HepG2 (cell line): ENCODE results near the gene ZNF629. TPM values are rescaled to one million over a fixed set of nuclear protein-coding genes. Genes with fewer than 3 reads are reported as not detected.
A peak's percentile ranks its signal among the peaks of the same experiment; 100 is the strongest.

Experiments used
- ATAC-seq: fragments of 200-7000 bp; cut with Tn5 transposase; 3 replicates; pipeline ENCODE4 v1.9.1; 2020; ENCODE audit warnings: mild to moderate bottlenecking, moderate library complexity
- BruUV-seq: library from RNA; stranded (reverse); fragments of 400-500 nt; replicated peaks from 2 replicates; lab custom pipeline; 2021; lab: Mats Ljungman, UMichigan
- CTCF ChIA-PET: fragments of 300-600 bp; formaldehyde crosslinking; extraction: SDS; loops from one replicate; lab custom pipeline; 2021; ENCODE audit warnings: low total read pairs, inconsistent platforms, low intra/inter-chr PET ratio; lab: Yijun Ruan, JAX
- POLR2A ChIA-PET: fragments of 350-600 bp; sonication (Branson Sonifier 250); formaldehyde crosslinking; loops from one replicate; lab custom pipeline; 2020; ENCODE audit warnings: antibody characterized with exemption, inconsistent platforms; lab: Yijun Ruan, JAX
- DNase-seq: peaks from one replicate; pipeline ENCODE4 v3.0.0-alpha.2; 2015; ENCODE audit warnings: low spot score
- FAIRE-seq: peaks from 3 replicates; lab custom pipeline; 2011; peaks lifted over from hg19 to GRCh38; lab: Jason Lieb, UNC
- H2AFZ ChIP-seq: one replicate; pipeline ENCODE4 v1.6.1; 2011; ENCODE audit warnings: low read length, inconsistent platforms
- H3K27ac ChIP-seq: fragments of 300-600 bp; 3 replicates; pipeline ENCODE4 v1.8.0; 2011; ENCODE audit warnings: mixed run types, mild to moderate bottlenecking, mixed read lengths, low read length, inconsistent platforms; ENCODE audit not compliant: insufficient read depth; ENCODE audit errors: extremely low read length
- H3K27me3 ChIP-seq, 2 experiments: fragments of 200-600 bp in 1 of 2; 2 replicates in 1 of 2; 3 replicates in 1 of 2; pipeline versions ENCODE4 v1.6.0 to v1.8.0; 2011; ENCODE audit warnings: low read length in 2 of 2, mild to moderate bottlenecking in 2 of 2, moderate library complexity in 2 of 2, inconsistent platforms in 1 of 2; ENCODE audit not compliant: insufficient read depth in 2 of 2, control insufficient read depth in 1 of 2
- H3K36me3 ChIP-seq, 2 experiments: fragments of 200-600 bp in 1 of 2; replicated peaks in 1 of 2; 2 replicates in 1 of 2; 3 replicates in 1 of 2; pipeline versions ENCODE4 v1.5.1 to v1.8.0; 2011; ENCODE audit warnings: low read length in 2 of 2, inconsistent platforms in 1 of 2; ENCODE audit not compliant: insufficient read depth in 2 of 2, control insufficient read depth in 1 of 2
- H3K4me1 ChIP-seq: 2 replicates; pipeline ENCODE4 v1.5.1; 2012; ENCODE audit warnings: low read length, inconsistent platforms; ENCODE audit not compliant: insufficient read depth
- H3K4me2 ChIP-seq: 2 replicates; pipeline ENCODE4 v1.6.0; 2011; ENCODE audit warnings: low read depth, low read length, inconsistent platforms
- H3K4me3 ChIP-seq, 3 experiments: fragments of 200-600 bp in 1 of 3; sonication (generic), shearing (Covaris generic) in 1 of 3; replicated peaks in 1 of 3; 2 replicates each; pipeline ENCODE4 v1.5.1; 2011 to 2016; ENCODE audit warnings: low read length in 3 of 3, inconsistent platforms in 2 of 3, low read depth in 2 of 3, mild to moderate bottlenecking in 2 of 3, control low read depth in 1 of 3, mixed read lengths in 1 of 3; ENCODE audit not compliant: insufficient read depth in 1 of 3
- H3K79me2 ChIP-seq: one replicate; pipeline ENCODE4 v1.6.1; 2011; ENCODE audit warnings: low read length, inconsistent platforms; ENCODE audit not compliant: insufficient read depth
- H3K9ac ChIP-seq: 2 replicates; pipeline ENCODE4 v1.6.0; 2011; ENCODE audit warnings: mild to moderate bottlenecking, low read depth, low read length, inconsistent platforms; ENCODE audit not compliant: insufficient read depth
- H3K9me3 ChIP-seq: 2 replicates; pipeline ENCODE4 v1.5.1; 2012; ENCODE audit warnings: mild to moderate bottlenecking, low read length
- H4K20me1 ChIP-seq: 2 replicates; pipeline ENCODE4 v1.6.0; 2011; ENCODE audit warnings: inconsistent platforms, mild to moderate bottlenecking, low read length, moderate library complexity; ENCODE audit not compliant: insufficient read depth
- ATF7 ChIP-seq, 2 experiments: fragments of 450-650 bp in 1 of 2; sonication (generic) in 1 of 2; formaldehyde crosslinking in 1 of 2; IDR thresholded peaks; 2 replicates each; pipeline versions ENCODE4 v1.4.0 to v1.6.1; 2016 to 2020; ENCODE audit warnings: antibody characterized with exemption in 1 of 2, mild to moderate bottlenecking in 1 of 2, missing genetic modification reagents in 1 of 2
- GATAD1 ChIP-seq: IDR thresholded peaks from 2 replicates; pipeline ENCODE4 v1.6.1; 2016; ENCODE audit warnings: missing genetic modification reagents, missing compliant biosample characterization
- HOXA3 ChIP-seq: sonication (generic); formaldehyde crosslinking; IDR thresholded peaks from 2 replicates; pipeline ENCODE4 v1.5.0; 2020; ENCODE audit warnings: missing genetic modification reagents
- IRF2 ChIP-seq: IDR thresholded peaks from 2 replicates; pipeline ENCODE4 v1.6.1; 2018; ENCODE audit warnings: missing genetic modification reagents, missing compliant biosample characterization
- KDM2A ChIP-seq: sonication (generic); formaldehyde crosslinking; IDR thresholded peaks from 2 replicates; pipeline ENCODE4 v1.4.0; 2020; ENCODE audit warnings: low read depth, missing genetic modification reagents, borderline replicate concordance
- MZF1 ChIP-seq: sonication (generic); formaldehyde crosslinking; IDR thresholded peaks from 2 replicates; pipeline ENCODE4 v1.8.1; 2023; ENCODE audit warnings: mild to moderate bottlenecking, missing genetic modification reagents, borderline replicate concordance
- NR3C1 ChIP-seq: sonication (generic); formaldehyde crosslinking; IDR thresholded peaks from 2 replicates; pipeline ENCODE4 v1.4.0; 2020; ENCODE audit warnings: missing genetic modification reagents
- SAP130 ChIP-seq: IDR thresholded peaks from 2 replicates; pipeline ENCODE4 v1.6.1; 2016; ENCODE audit warnings: low read depth
- SMAD3 ChIP-seq: sonication (generic); formaldehyde crosslinking; IDR thresholded peaks from 2 replicates; pipeline ENCODE4 v1.4.0; 2020; ENCODE audit warnings: missing genetic modification reagents
- SPEN ChIP-seq: sonication (generic); formaldehyde crosslinking; IDR thresholded peaks from 2 replicates; pipeline ENCODE4 v1.5.1; 2020; ENCODE audit warnings: low read depth, mild to moderate bottlenecking, missing genetic modification reagents
- YY1 ChIP-seq: IDR thresholded peaks from 2 replicates; pipeline ENCODE4 v1.6.1; 2011; ENCODE audit warnings: low read length, low read depth, moderate library complexity, mild to moderate bottlenecking; ENCODE audit not compliant: insufficient read depth, insufficient replicate concordance
- ZNF253 ChIP-seq: sonication (generic); formaldehyde crosslinking; IDR thresholded peaks from 2 replicates; pipeline ENCODE4 v1.8.0; 2022; ENCODE audit warnings: mild to moderate bottlenecking, missing genetic modification reagents, borderline replicate concordance
- ZNF331 ChIP-seq: sonication (generic); formaldehyde crosslinking; IDR thresholded peaks from 2 replicates; pipeline ENCODE4 v1.4.0; 2020; ENCODE audit warnings: missing genetic modification reagents
- ZNF510 ChIP-seq: sonication (generic); formaldehyde crosslinking; IDR thresholded peaks from 2 replicates; pipeline ENCODE4 v1.4.0; 2020; ENCODE audit warnings: low read depth, mild to moderate bottlenecking, missing genetic modification reagents
- ZNF564 ChIP-seq: sonication (generic); formaldehyde crosslinking; IDR thresholded peaks from 2 replicates; pipeline ENCODE4 v1.8.1; 2023; ENCODE audit warnings: mild to moderate bottlenecking, missing genetic modification reagents
- ZNF605 ChIP-seq: sonication (generic); formaldehyde crosslinking; IDR thresholded peaks from 2 replicates; pipeline ENCODE4 v1.8.0; 2022; ENCODE audit warnings: mild to moderate bottlenecking, missing genetic modification reagents
- ZNF709 ChIP-seq: sonication (generic); formaldehyde crosslinking; IDR thresholded peaks from 2 replicates; pipeline ENCODE4 v1.5.0; 2020; ENCODE audit warnings: mild to moderate bottlenecking, missing genetic modification reagents
- WGBS: methylation state at CpG from one replicate; pipeline ENCODE4 v1.1.6; 2017; ENCODE audit warnings: low lambda C conversion rate; 5-methylcytosine and 5-hydroxymethylcytosine counted together
- in situ Hi-C: cut with HindIII; loops from 2 replicates; pipeline ENCODE4 v1.10.0; 2017; ENCODE audit warnings: low pct_unique_long_range_greater_than_20kb; ENCODE audit not compliant: extremely low pct_ligation_motif_present
- intact Hi-C: fragments of 100-400 bp; cut with micrococcal nuclease; formaldehyde crosslinking; loops from one replicate; pipeline ENCODE4 v1.10.0; 2022; ENCODE audit not compliant: unreplicated experiment
- polyA plus RNA-seq, 8 experiments: library from polyadenylated mRNA; depleted of rRNA in 3 of 8; stranded (reverse) in 7 of 8; unstranded in 1 of 8; fragments of >200 nt; fragmentation: Illumina TruSeq in 4 of 8; extraction: Trizol in 4 of 8; gene quantifications; 2 replicates each; pipeline versions ENCODE4 v1.2.1 to v1.2.3, GENCODE V29; 2011 to 2016; ENCODE audit warnings: low read depth in 4 of 8, missing spikeins in 1 of 8, mixed read lengths in 1 of 8; ENCODE audit not compliant: insufficient read depth in 1 of 8
- total RNA-seq, 5 experiments: library from RNA; depleted of rRNA; stranded (reverse); fragments of >200 nt; fragmentation: Illumina TruSeq; extraction: Trizol; gene quantifications; 2 replicates each; pipeline ENCODE4 v1.2.3, GENCODE V29; 2016; ENCODE audit warnings: low read depth in 1 of 5
- TF ChIP-seq, protein P1 (sequence below): sonication (generic); formaldehyde crosslinking; IDR thresholded peaks from 2 replicates; pipeline ENCODE4 v1.4.0; 2020; ENCODE audit warnings: missing genetic modification reagents

Gene ZNF629
- total and polyA plus RNA-seq, 2 of the 13 experiments (the other 11 are each of a cell fraction or from before 2014, with no cell fraction given): 6.1 to 16.5 TPM

- ChIA-PET POLR2A (interaction anchor here (0.6 to 2.8 kb wide), 11 partner anchors 9 to 120 kb away, joined by 3 to 14 read pairs (median 6); partner anchors contain the start of gene PHKG2), CTCF (interaction anchor here (1.6 kb wide), 1 partner anchor 16 kb away, joined by 5 read pairs; no protein-coding TSS in a partner anchor)
- in situ Hi-C loops (no loop called here), intact Hi-C loops (no loop called here)
- Histone ChIP-seq H3K4me1 (peaks cover 43% of the 10 kb centered on the region), H2AFZ (no peak overlapping the region), H3K27me3 (no peaks in the 10 kb centered on the region), H3K9me3 (no peaks in the 10 kb centered on the region), H3K79me2 (no peaks in the 10 kb centered on the region), H3K4me2 (peak overlapping the region; percentile 71), H3K27ac (peak overlapping the region; percentile 33), H3K36me3 (no peaks in the 10 kb centered on the region), H4K20me1 (no peaks in the 10 kb centered on the region), H3K4me3 (peak overlapping the region in 2 of 3 experiments; percentile 2 to 48; a peak in 2 of 6 replicates), H3K9ac (0 out of 2 replicates have a peak overlapping the region, but pooled peaks have one; percentile 45)
- peak; percentile 94 for ATAC-seq
- DNase-seq: peak; percentile 73
- 0% methylated on average over 6 of the region's 6 CpGs for WGBS
- FAIRE-seq: peak; percentile 32
- no TSS peak for BruUV-seq
- peak; percentile 39; the same call in 1 of the 2 replicates for TF ChIP-seq KDM2A (CRISPR knock-in tag)
- TF ChIP-seq, protein P1, sequence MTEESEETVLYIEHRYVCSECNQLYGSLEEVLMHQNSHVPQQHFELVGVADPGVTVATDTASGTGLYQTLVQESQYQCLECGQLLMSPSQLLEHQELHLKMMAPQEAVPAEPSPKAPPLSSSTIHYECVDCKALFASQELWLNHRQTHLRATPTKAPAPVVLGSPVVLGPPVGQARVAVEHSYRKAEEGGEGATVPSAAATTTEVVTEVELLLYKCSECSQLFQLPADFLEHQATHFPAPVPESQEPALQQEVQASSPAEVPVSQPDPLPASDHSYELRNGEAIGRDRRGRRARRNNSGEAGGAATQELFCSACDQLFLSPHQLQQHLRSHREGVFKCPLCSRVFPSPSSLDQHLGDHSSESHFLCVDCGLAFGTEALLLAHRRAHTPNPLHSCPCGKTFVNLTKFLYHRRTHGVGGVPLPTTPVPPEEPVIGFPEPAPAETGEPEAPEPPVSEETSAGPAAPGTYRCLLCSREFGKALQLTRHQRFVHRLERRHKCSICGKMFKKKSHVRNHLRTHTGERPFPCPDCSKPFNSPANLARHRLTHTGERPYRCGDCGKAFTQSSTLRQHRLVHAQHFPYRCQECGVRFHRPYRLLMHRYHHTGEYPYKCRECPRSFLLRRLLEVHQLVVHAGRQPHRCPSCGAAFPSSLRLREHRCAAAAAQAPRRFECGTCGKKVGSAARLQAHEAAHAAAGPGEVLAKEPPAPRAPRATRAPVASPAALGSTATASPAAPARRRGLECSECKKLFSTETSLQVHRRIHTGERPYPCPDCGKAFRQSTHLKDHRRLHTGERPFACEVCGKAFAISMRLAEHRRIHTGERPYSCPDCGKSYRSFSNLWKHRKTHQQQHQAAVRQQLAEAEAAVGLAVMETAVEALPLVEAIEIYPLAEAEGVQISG (CRISPR knock-in tag): peak; percentile 66
- TF ChIP-seq ZNF564: 0 out of 2 replicates have a peak, but pooled peaks have one; percentile 16
- 0 out of 2 replicates have a peak, but pooled peaks have one; percentile 59 for TF ChIP-seq ZNF709
- no peak for TF ChIP-seq SMAD3 (CRISPR knock-in tag)
- TF ChIP-seq YY1: peak; percentile 50
- no peak for TF ChIP-seq ZNF605 (CRISPR knock-in tag)
- TF ChIP-seq HOXA3 (CRISPR knock-in tag): peak; percentile 64; the same call in 1 of the 2 replicates
- TF ChIP-seq ZNF253 (CRISPR knock-in tag): no peak
- no peak for TF ChIP-seq NR3C1 (CRISPR knock-in tag)
- 0 out of 2 replicates have a peak, but pooled peaks have one; percentile 20 for TF ChIP-seq SPEN (CRISPR knock-in tag)
- TF ChIP-seq SAP130 (CRISPR knock-in tag): peak; percentile 80
- 0 out of 2 replicates have a peak, but pooled peaks have one; percentile 35 for TF ChIP-seq IRF2 (CRISPR knock-in tag)
- TF ChIP-seq ZNF510 (CRISPR knock-in tag): no peak
- TF ChIP-seq ZNF331 (CRISPR knock-in tag): no peak
- TF ChIP-seq MZF1 (CRISPR knock-in tag): no peak
- no peak for TF ChIP-seq GATAD1 (CRISPR knock-in tag)
- TF ChIP-seq ATF7 (IDR thresholded peaks at IDR 0.05): no peak
- TF ChIP-seq ATF7 (CRISPR knock-in tag; IDR thresholded peaks at IDR 0.05): peak; percentile 83; the same call in 1 of the 2 replicates
Observed at GRCh38 chr16:30830072-30830417, 43.0 kb upstream of the ZNF629 start.
